Renal cortical epithelial cell (primary cell): ENCODE measurements around the gene PNPLA7. TPM values are rescaled to one million over a fixed set of nuclear protein-coding genes. Genes with fewer than 3 reads are reported as not detected.

ENCODE experiments used
- DNase-seq: peaks from one replicate; pipeline ENCODE4 v3.0.0-alpha.2; 2011; ENCODE audit warnings: low read depth
- total RNA-seq: library from RNA; depleted of rRNA; stranded (reverse); fragments of >200 nt; gene quantifications from 2 replicates; pipeline ENCODE4 v1.2.3, GENCODE V29; 2014

The PNPLA7 gene
- total RNA-seq, 1 donor from 2014 or later = 1.2 TPM

GRCh38 chr9:137436761-137437600, 113.2 kb downstream of the PNPLA7 start:
- DNase-seq = no peak

- DNase-seq = peak; percentile 85
Observed at GRCh38 chr9:137435980-137436760, 114.0 kb downstream of the PNPLA7 start.

- no peak for DNase-seq
Observed at GRCh38 chr9:137435381-137435891, 114.8 kb downstream of the PNPLA7 start.

- DNase-seq = no peak
Observed at GRCh38 chr9:137434498-137435380, 115.5 kb downstream of the PNPLA7 start.

GRCh38 chr9:137433916-137434431, 116.2 kb downstream of the PNPLA7 start:
- DNase-seq = no peak

- DNase-seq = no peak
Observed at GRCh38 chr9:137433349-137433915, 116.8 kb downstream of the PNPLA7 start.

- DNase-seq = no peak
Observed at GRCh38 chr9:137432687-137433348, 117.4 kb downstream of the PNPLA7 start.

GRCh38 chr9:137431416-137431931, 118.7 kb downstream of the PNPLA7 start:
- no peak for DNase-seq

GRCh38 chr9:137430723-137431415, 119.3 kb downstream of the PNPLA7 start:
- no peak for DNase-seq

- no peak for DNase-seq
Observed at GRCh38 chr9:137429974-137430722, 120.1 kb downstream of the PNPLA7 start.

- no peak for DNase-seq
Observed at GRCh38 chr9:137429546-137429890, 120.7 kb downstream of the PNPLA7 start.

GRCh38 chr9:137428841-137429545, 121.2 kb downstream of the PNPLA7 start:
- DNase-seq = no peak

GRCh38 chr9:137428311-137428630, 121.9 kb downstream of the PNPLA7 start:
- DNase-seq = no peak

GRCh38 chr9:137427454-137428310, 122.5 kb downstream of the PNPLA7 start:
- DNase-seq = no peak

- DNase-seq = no peak
Observed at GRCh38 chr9:137426018-137426681, 124.1 kb downstream of the PNPLA7 start.

- no peak for DNase-seq
Observed at GRCh38 chr9:137423514-137424291, 126.5 kb downstream of the PNPLA7 start.
